Tibial nerve (tissue), 3 donors: ENCODE data around the gene TYSND1.

Experiments
- CTCF ChIP-seq, 5 experiments: fragments of 200-600 bp in 3 of 5; fragments of 450-650 bp in 2 of 5; sonication (generic) in 3 of 5; IDR thresholded peaks; one replicate each; pipeline ENCODE4 v1.5.1; 2016 to 2019; ENCODE audit warnings: antibody characterized with exemption in 5 of 5, mild to moderate bottlenecking in 3 of 5, moderate library complexity in 2 of 5
- POLR2A ChIP-seq, 2 donors: fragments of 450-650 bp; IDR thresholded peaks; one replicate each; pipeline ENCODE4 v1.6.1; 2017; ENCODE audit warnings: antibody characterized with exemption in 2 of 2, mild to moderate bottlenecking in 2 of 2, moderate library complexity in 2 of 2

- TF ChIP-seq POLR2A (IDR thresholded peaks at IDR 0.05) (no peak), CTCF (IDR thresholded peaks at IDR 0.05) (no peak)
Observed at GRCh38 chr10:70093335-70093944, 53.1 kb downstream of the TYSND1 start.
